HepG2 (cell line): Measurements from ENCODE around the gene AADAT. TPM values are rescaled to one million over a fixed set of nuclear protein-coding genes. Genes with fewer than 3 reads are reported as not detected.

ENCODE experiments used
- CHCHD3 ChIP-seq: sonication (generic); formaldehyde crosslinking; IDR thresholded peaks from 2 replicates; pipeline ENCODE4 v1.8.0; 2022; ENCODE audit warnings: mild to moderate bottlenecking, missing genetic modification reagents, moderate library complexity
- FOSL2 ChIP-seq: sonication (generic); formaldehyde crosslinking; IDR thresholded peaks from 2 replicates; pipeline ENCODE4 v1.4.0; 2020; ENCODE audit warnings: missing genetic modification reagents
- FOXO1 ChIP-seq: sonication (generic); formaldehyde crosslinking; IDR thresholded peaks from 2 replicates; pipeline ENCODE4 v1.4.0; 2020; ENCODE audit warnings: missing genetic modification reagents
- HES4 ChIP-seq: sonication (generic); formaldehyde crosslinking; IDR thresholded peaks from 2 replicates; pipeline ENCODE4 v1.9.0; 2021; ENCODE audit warnings: mild to moderate bottlenecking, missing genetic modification reagents, borderline replicate concordance
- HOXA3 ChIP-seq: sonication (generic); formaldehyde crosslinking; IDR thresholded peaks from 2 replicates; pipeline ENCODE4 v1.5.0; 2020; ENCODE audit warnings: missing genetic modification reagents
- MEIS2 ChIP-seq: sonication (generic); formaldehyde crosslinking; IDR thresholded peaks from 2 replicates; pipeline ENCODE4 v1.9.0; 2021; ENCODE audit warnings: mild to moderate bottlenecking, missing genetic modification reagents
- MTF1 ChIP-seq: sonication (generic); formaldehyde crosslinking; IDR thresholded peaks from 2 replicates; pipeline ENCODE4 v1.5.0; 2020; ENCODE audit warnings: missing genetic modification reagents
- POGZ ChIP-seq: sonication (generic); formaldehyde crosslinking; IDR thresholded peaks from 2 replicates; pipeline ENCODE4 v1.4.0; 2020; ENCODE audit warnings: mild to moderate bottlenecking, missing genetic modification reagents
- REXO4 ChIP-seq: sonication (generic); formaldehyde crosslinking; IDR thresholded peaks from 2 replicates; pipeline ENCODE4 v1.8.0; 2022; ENCODE audit warnings: missing genetic modification reagents, mild to moderate bottlenecking, borderline replicate concordance
- RFXAP ChIP-seq: sonication (generic); formaldehyde crosslinking; IDR thresholded peaks from 2 replicates; pipeline ENCODE4 v1.4.0; 2020; ENCODE audit warnings: missing genetic modification reagents, borderline replicate concordance
- SP2 ChIP-seq: sonication (generic); formaldehyde crosslinking; IDR thresholded peaks from 2 replicates; pipeline ENCODE4 v1.5.1; 2020; ENCODE audit warnings: mild to moderate bottlenecking, missing genetic modification reagents
- SPEN ChIP-seq: sonication (generic); formaldehyde crosslinking; IDR thresholded peaks from 2 replicates; pipeline ENCODE4 v1.5.1; 2020; ENCODE audit warnings: low read depth, mild to moderate bottlenecking, missing genetic modification reagents
- THYN1 ChIP-seq: sonication (generic); formaldehyde crosslinking; IDR thresholded peaks from 2 replicates; pipeline ENCODE4 v1.8.1; 2023; ENCODE audit warnings: low read depth, mild to moderate bottlenecking, moderate library complexity, missing genetic modification reagents, borderline replicate concordance
- ZNF704 ChIP-seq: sonication (generic); formaldehyde crosslinking; IDR thresholded peaks from 2 replicates; pipeline ENCODE4 v1.8.1; 2023; ENCODE audit warnings: mild to moderate bottlenecking, inconsistent platforms, moderate library complexity, missing genetic modification reagents, borderline replicate concordance
- ZSCAN5A ChIP-seq: sonication (generic); formaldehyde crosslinking; IDR thresholded peaks from 2 replicates; pipeline ENCODE4 v1.8.0; 2022; ENCODE audit warnings: mild to moderate bottlenecking, missing genetic modification reagents, borderline replicate concordance
- polyA plus RNA-seq, 8 experiments: library from polyadenylated mRNA; depleted of rRNA in 3 of 8; stranded (reverse) in 7 of 8; unstranded in 1 of 8; fragments of >200 nt; fragmentation: Illumina TruSeq in 4 of 8; extraction: Trizol in 4 of 8; gene quantifications; 2 replicates each; pipeline versions ENCODE4 v1.2.1 to v1.2.3, GENCODE V29; 2011 to 2016; ENCODE audit warnings: low read depth in 4 of 8, missing spikeins in 1 of 8, mixed read lengths in 1 of 8; ENCODE audit not compliant: insufficient read depth in 1 of 8
- total RNA-seq, 5 experiments: library from RNA; depleted of rRNA; stranded (reverse); fragments of >200 nt; fragmentation: Illumina TruSeq; extraction: Trizol; gene quantifications; 2 replicates each; pipeline ENCODE4 v1.2.3, GENCODE V29; 2016; ENCODE audit warnings: low read depth in 1 of 5
- TF ChIP-seq, protein P1 (sequence below): IDR thresholded peaks from 2 replicates; pipeline ENCODE4 v1.6.1; 2016
- TF ChIP-seq, protein P2 (sequence below): sonication (generic); formaldehyde crosslinking; conservative IDR thresholded peaks from 2 replicates; pipeline ENCODE4 v1.8.0; 2022; ENCODE audit warnings: low read depth, missing genetic modification reagents
- TF ChIP-seq, protein P3 (sequence below): sonication (generic); formaldehyde crosslinking; IDR thresholded peaks from 2 replicates; pipeline ENCODE4 v1.9.0; 2021; ENCODE audit warnings: missing genetic modification reagents, borderline replicate concordance
- TF ChIP-seq, protein P4 (sequence below): sonication (generic); formaldehyde crosslinking; IDR thresholded peaks from 2 replicates; pipeline ENCODE4 v1.4.0; 2020; ENCODE audit warnings: missing genetic modification reagents

The AADAT gene
- total and polyA plus RNA-seq, 2 of the 13 experiments (the other 11 are each of a cell fraction or from before 2014, with no cell fraction given) = 6.1 to 9.1 TPM

GRCh38 chr4:170027181-170027829, 62.5 kb downstream of the AADAT start (continued):
- TF ChIP-seq MEIS2 (CRISPR knock-in tag) = no peak
- TF ChIP-seq HOXA3 = peak; percentile 62
- no peak for TF ChIP-seq ZSCAN5A (CRISPR knock-in tag)
- peak; percentile 71; the same call in 1 of the 2 replicates for TF ChIP-seq MTF1 (CRISPR knock-in tag)
- TF ChIP-seq, protein P1, sequence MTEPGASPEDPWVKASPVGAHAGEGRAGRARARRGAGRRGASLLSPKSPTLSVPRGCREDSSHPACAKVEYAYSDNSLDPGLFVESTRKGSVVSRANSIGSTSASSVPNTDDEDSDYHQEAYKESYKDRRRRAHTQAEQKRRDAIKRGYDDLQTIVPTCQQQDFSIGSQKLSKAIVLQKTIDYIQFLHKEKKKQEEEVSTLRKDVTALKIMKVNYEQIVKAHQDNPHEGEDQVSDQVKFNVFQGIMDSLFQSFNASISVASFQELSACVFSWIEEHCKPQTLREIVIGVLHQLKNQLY (CRISPR knock-in tag) = no peak
- TF ChIP-seq, protein P2, sequence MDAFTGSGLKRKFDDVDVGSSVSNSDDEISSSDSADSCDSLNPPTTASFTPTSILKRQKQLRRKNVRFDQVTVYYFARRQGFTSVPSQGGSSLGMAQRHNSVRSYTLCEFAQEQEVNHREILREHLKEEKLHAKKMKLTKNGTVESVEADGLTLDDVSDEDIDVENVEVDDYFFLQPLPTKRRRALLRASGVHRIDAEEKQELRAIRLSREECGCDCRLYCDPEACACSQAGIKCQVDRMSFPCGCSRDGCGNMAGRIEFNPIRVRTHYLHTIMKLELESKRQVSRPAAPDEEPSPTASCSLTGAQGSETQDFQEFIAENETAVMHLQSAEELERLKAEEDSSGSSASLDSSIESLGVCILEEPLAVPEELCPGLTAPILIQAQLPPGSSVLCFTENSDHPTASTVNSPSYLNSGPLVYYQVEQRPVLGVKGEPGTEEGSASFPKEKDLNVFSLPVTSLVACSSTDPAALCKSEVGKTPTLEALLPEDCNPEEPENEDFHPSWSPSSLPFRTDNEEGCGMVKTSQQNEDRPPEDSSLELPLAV = no peak
- 0 out of 2 replicates have a peak, but pooled peaks have one; percentile 57 for TF ChIP-seq ZNF704 (CRISPR knock-in tag)
- TF ChIP-seq HES4 (CRISPR knock-in tag) = peak; percentile 78; the same call in 1 of the 2 replicates
- no peak; the same call in 1 of the 2 replicates for TF ChIP-seq SP2
- peak; percentile 44 for TF ChIP-seq SPEN (CRISPR knock-in tag)
- peak; percentile 76; the same call in 1 of the 2 replicates for TF ChIP-seq CHCHD3
- TF ChIP-seq, protein P3, sequence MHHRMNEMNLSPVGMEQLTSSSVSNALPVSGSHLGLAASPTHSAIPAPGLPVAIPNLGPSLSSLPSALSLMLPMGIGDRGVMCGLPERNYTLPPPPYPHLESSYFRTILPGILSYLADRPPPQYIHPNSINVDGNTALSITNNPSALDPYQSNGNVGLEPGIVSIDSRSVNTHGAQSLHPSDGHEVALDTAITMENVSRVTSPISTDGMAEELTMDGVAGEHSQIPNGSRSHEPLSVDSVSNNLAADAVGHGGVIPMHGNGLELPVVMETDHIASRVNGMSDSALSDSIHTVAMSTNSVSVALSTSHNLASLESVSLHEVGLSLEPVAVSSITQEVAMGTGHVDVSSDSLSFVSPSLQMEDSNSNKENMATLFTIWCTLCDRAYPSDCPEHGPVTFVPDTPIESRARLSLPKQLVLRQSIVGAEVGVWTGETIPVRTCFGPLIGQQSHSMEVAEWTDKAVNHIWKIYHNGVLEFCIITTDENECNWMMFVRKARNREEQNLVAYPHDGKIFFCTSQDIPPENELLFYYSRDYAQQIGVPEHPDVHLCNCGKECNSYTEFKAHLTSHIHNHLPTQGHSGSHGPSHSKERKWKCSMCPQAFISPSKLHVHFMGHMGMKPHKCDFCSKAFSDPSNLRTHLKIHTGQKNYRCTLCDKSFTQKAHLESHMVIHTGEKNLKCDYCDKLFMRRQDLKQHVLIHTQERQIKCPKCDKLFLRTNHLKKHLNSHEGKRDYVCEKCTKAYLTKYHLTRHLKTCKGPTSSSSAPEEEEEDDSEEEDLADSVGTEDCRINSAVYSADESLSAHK (CRISPR knock-in tag) = 0 out of 2 replicates have a peak, but pooled peaks have one; percentile 45
- no peak for TF ChIP-seq THYN1
- TF ChIP-seq REXO4 (CRISPR knock-in tag) = peak; percentile 87; the same call in 1 of the 2 replicates
- TF ChIP-seq RFXAP (CRISPR knock-in tag) = 0 out of 2 replicates have a peak, but pooled peaks have one; percentile 39
- peak; percentile 85 for TF ChIP-seq POGZ (CRISPR knock-in tag)
- TF ChIP-seq FOXO1 = no peak
- peak; percentile 15; the same call in 1 of the 2 replicates for TF ChIP-seq FOSL2 (CRISPR knock-in tag)
- TF ChIP-seq, protein P4, sequence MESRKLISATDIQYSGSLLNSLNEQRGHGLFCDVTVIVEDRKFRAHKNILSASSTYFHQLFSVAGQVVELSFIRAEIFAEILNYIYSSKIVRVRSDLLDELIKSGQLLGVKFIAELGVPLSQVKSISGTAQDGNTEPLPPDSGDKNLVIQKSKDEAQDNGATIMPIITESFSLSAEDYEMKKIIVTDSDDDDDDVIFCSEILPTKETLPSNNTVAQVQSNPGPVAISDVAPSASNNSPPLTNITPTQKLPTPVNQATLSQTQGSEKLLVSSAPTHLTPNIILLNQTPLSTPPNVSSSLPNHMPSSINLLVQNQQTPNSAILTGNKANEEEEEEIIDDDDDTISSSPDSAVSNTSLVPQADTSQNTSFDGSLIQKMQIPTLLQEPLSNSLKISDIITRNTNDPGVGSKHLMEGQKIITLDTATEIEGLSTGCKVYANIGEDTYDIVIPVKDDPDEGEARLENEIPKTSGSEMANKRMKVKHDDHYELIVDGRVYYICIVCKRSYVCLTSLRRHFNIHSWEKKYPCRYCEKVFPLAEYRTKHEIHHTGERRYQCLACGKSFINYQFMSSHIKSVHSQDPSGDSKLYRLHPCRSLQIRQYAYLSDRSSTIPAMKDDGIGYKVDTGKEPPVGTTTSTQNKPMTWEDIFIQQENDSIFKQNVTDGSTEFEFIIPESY (CRISPR knock-in tag) = no peak; the same call in 1 of the 2 replicates
